ENCODE measurements around the gene PDE4A.

PDE4A gene

GRCh38 chr19:10421240-10422045 lies 1.1 kb downstream of the PDE4A start:
- H3K4me3 ChIP-seq (replicated peaks; ENCODE audit: low read depth, low read length): peak overlapping the region; percentile 10; the same call in 1 of the 2 replicates
- DNase-seq (ENCODE audit: extremely low read depth, insufficient read length): no peak
- H3K36me3 ChIP-seq (ENCODE audit: control insufficient read depth, insufficient read depth, low read length): no peaks in the 10 kb centered on the region
- H3K27me3 ChIP-seq (replicated peaks; ENCODE audit: control insufficient read depth, insufficient read depth, low read length): no peaks in the 10 kb centered on the region
- no peak for TF ChIP-seq CTCF (IDR thresholded peaks at IDR 0.05; ENCODE audit: insufficient read depth, low read length, poor library complexity, severe bottlenecking)

- Histone ChIP-seq H3K4me3 (replicated peaks; ENCODE audit: low read depth, low read length) (no peak overlapping the region), H3K27me3 (replicated peaks; ENCODE audit: control insufficient read depth, insufficient read depth, low read length) (no peaks in the 10 kb centered on the region), H3K36me3 (ENCODE audit: control insufficient read depth, insufficient read depth, low read length) (no peaks in the 10 kb centered on the region)
- DNase-seq (ENCODE audit: extremely low read depth, insufficient read length): no peak
- no peak for TF ChIP-seq CTCF (IDR thresholded peaks at IDR 0.05; ENCODE audit: insufficient read depth, low read length, poor library complexity, severe bottlenecking)
Observed at GRCh38 chr19:10422046-10422461, 1.7 kb downstream of the PDE4A start.

- Histone ChIP-seq H3K27me3 (replicated peaks; ENCODE audit: control insufficient read depth, insufficient read depth, low read length) (no peaks in the 10 kb centered on the region), H3K36me3 (ENCODE audit: control insufficient read depth, insufficient read depth, low read length) (no peaks in the 10 kb centered on the region), H3K4me3 (replicated peaks; ENCODE audit: low read depth, low read length) (no peak overlapping the region)
- DNase-seq (ENCODE audit: extremely low read depth, insufficient read length): no peak
- TF ChIP-seq CTCF (IDR thresholded peaks at IDR 0.05; ENCODE audit: insufficient read depth, low read length, poor library complexity, severe bottlenecking): no peak
Observed at GRCh38 chr19:10422846-10423245, 2.5 kb downstream of the PDE4A start.

GRCh38 chr19:10424011-10424637 lies 3.8 kb downstream of the PDE4A start:
- Histone ChIP-seq H3K4me3 (replicated peaks; ENCODE audit: low read depth, low read length) (peak overlapping the region; percentile 48), H3K36me3 (ENCODE audit: control insufficient read depth, insufficient read depth, low read length) (no peaks in the 10 kb centered on the region), H3K27me3 (replicated peaks; ENCODE audit: control insufficient read depth, insufficient read depth, low read length) (no peaks in the 10 kb centered on the region)
- DNase-seq (ENCODE audit: extremely low read depth, insufficient read length): peak; percentile 80
- TF ChIP-seq CTCF (IDR thresholded peaks at IDR 0.05; ENCODE audit: insufficient read depth, low read length, poor library complexity, severe bottlenecking): peak; percentile 96

GRCh38 chr19:10427169-10427568 lies 6.8 kb downstream of the PDE4A start:
- TF ChIP-seq CTCF (IDR thresholded peaks at IDR 0.05; ENCODE audit: insufficient read depth, low read length, poor library complexity, severe bottlenecking): no peak
- H3K27me3 ChIP-seq (replicated peaks; ENCODE audit: control insufficient read depth, insufficient read depth, low read length): no peaks in the 10 kb centered on the region
- no peak for DNase-seq (ENCODE audit: extremely low read depth, insufficient read length)

More at GRCh38 chr19:10427169-10427568, 6.8 kb downstream of the PDE4A start:
- Histone ChIP-seq H3K4me3 (replicated peaks; ENCODE audit: low read depth, low read length) (no peak overlapping the region), H3K36me3 (ENCODE audit: control insufficient read depth, insufficient read depth, low read length) (no peaks in the 10 kb centered on the region)
